ENCODE measurements around the gene NDFIP1. TPM values are rescaled to one million over a fixed set of nuclear protein-coding genes. Genes with fewer than 3 reads are reported as not detected.

The NDFIP1 gene
- total RNA-seq, 4 donors from 2014 or later: 53.2 to 124 (median 89.0) TPM

DNA sequence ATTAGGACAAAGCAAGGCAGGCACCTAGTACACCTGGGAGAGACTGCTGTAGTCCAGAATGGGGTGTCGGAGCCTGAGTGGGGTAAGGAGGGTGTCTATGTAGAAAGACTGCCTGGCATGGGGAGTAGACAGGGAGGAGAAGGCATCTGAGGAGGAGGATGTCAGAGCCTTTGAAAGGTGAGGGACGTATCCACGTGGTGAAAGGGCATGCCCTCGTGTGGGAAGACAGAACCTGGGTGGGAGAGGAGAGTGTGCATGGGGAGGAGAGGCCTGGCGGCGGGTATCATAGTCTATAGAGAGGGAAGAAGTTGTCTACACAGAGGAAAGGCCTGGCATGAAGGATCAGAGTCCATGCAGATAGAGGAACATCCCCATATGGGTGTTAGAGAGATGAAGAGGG lies 91.8 kb downstream of the NDFIP1 start:
- H3K27me3 ChIP-seq: no peaks in the 10 kb centered on the region
- no peak overlapping the region for H3K4me3 ChIP-seq
- no peak for DNase-seq
- no peak overlapping the region for H3K27ac ChIP-seq
- TF ChIP-seq, protein P1, sequence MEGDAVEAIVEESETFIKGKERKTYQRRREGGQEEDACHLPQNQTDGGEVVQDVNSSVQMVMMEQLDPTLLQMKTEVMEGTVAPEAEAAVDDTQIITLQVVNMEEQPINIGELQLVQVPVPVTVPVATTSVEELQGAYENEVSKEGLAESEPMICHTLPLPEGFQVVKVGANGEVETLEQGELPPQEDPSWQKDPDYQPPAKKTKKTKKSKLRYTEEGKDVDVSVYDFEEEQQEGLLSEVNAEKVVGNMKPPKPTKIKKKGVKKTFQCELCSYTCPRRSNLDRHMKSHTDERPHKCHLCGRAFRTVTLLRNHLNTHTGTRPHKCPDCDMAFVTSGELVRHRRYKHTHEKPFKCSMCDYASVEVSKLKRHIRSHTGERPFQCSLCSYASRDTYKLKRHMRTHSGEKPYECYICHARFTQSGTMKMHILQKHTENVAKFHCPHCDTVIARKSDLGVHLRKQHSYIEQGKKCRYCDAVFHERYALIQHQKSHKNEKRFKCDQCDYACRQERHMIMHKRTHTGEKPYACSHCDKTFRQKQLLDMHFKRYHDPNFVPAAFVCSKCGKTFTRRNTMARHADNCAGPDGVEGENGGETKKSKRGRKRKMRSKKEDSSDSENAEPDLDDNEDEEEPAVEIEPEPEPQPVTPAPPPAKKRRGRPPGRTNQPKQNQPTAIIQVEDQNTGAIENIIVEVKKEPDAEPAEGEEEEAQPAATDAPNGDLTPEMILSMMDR (IDR thresholded peaks at IDR 0.05): no peak
- no peak for TF ChIP-seq POLR2A (IDR thresholded peaks at IDR 0.05)
- no peaks in the 10 kb centered on the region for H3K36me3 ChIP-seq
- H3K9me3 ChIP-seq: no peaks in the 10 kb centered on the region
- H3K4me1 ChIP-seq: no peaks in the 10 kb centered on the region
- intact Hi-C loops (cut with DNase I; ENCODE audit: low total_unique reads): no loop called here

DNA sequence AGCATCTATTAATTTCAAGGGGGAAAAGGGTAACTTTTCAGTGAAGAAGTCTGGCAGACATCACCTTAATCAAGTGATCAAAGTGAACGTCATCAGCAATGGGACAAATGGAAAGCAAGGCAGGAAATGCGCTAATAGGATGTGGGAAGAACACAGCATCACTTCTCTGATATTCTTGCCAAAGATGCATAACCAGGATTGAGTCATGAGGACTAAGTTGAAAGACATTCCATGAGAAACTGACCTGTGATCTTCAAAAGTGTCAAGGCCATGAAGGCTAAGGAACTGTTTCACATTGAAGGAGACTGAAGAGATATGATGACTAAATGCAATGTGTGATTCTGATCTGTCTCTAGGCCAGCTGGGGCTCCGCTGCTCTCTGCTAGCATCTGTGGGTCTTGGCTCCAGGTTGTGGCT lies 92.9 kb downstream of the NDFIP1 start:
- Histone ChIP-seq H3K9me3 (no peaks in the 10 kb centered on the region), H3K4me3 (no peak overlapping the region), H3K27me3 (no peaks in the 10 kb centered on the region), H3K36me3 (no peaks in the 10 kb centered on the region), H3K4me1 (no peaks in the 10 kb centered on the region), H3K27ac (no peak overlapping the region)
- no peak for DNase-seq
- intact Hi-C loops (cut with DNase I; ENCODE audit: low total_unique reads): no loop called here
- no peak for TF ChIP-seq POLR2A (IDR thresholded peaks at IDR 0.05)
- TF ChIP-seq, protein P1 (IDR thresholded peaks at IDR 0.05): no peak

DNA sequence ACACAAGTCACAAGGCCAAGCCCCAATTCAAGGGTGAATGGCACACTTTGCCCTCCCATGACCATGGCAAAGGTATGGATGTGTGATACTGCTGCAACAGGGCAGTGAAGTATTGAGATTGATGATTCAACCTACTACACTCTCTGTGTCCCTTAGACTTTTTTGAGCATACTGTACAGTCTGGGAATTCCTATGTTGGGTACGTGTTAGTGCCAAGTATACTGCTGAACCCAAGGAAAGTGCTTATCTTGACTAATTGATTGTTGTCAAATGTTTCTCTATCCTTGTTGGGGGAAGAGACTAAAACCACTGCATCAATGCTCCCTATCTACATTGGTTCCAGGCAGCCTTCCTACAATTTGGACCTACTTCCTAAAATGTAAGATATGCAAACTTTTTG lies 93.7 kb downstream of the NDFIP1 start:
- TF ChIP-seq, protein P1 (IDR thresholded peaks at IDR 0.05): no peak
- TF ChIP-seq POLR2A (IDR thresholded peaks at IDR 0.05): no peak
- DNase-seq: no peak
- H3K27ac ChIP-seq: no peak overlapping the region
- no peaks in the 10 kb centered on the region for H3K36me3 ChIP-seq
- intact Hi-C loops (cut with DNase I; ENCODE audit: low total_unique reads): no loop called here
- no peaks in the 10 kb centered on the region for H3K27me3 ChIP-seq
- no peak overlapping the region for H3K4me3 ChIP-seq
- no peaks in the 10 kb centered on the region for H3K9me3 ChIP-seq
- no peaks in the 10 kb centered on the region for H3K4me1 ChIP-seq

Other genes starting within 250 kb of the NDFIP1 start
- gene PCDH1, start 230.4 kb upstream of the NDFIP1 start, total RNA-seq: 10 to 100 TPM; 29.2 to 46.7 (median 31.5) TPM
- gene DELE1, start 184.9 kb upstream of the NDFIP1 start, total RNA-seq: 100 to 1,000 TPM in 1 of 4 donors, 10 to 100 TPM in 3; 24.7 to 102 (median 45.8) TPM
- gene PCDH12, start 150.6 kb upstream of the NDFIP1 start, total RNA-seq: 10 to 100 TPM in 1 of 4 donors, 1 to 10 TPM in 3; 1.3 to 43.6 (median 3.6) TPM
- 10 to 100 TPM; 20.3 to 70.2 (median 46.7) TPM for gene RNF14, start 139.7 kb upstream of the NDFIP1 start, total RNA-seq
- gene GNPDA1, start 95.8 kb upstream of the NDFIP1 start, total RNA-seq: 100 to 1,000 TPM in 1 of 4 donors, 10 to 100 TPM in 3; 13.2 to 106 (median 56.1) TPM
- gene SPRY4, start 216.2 kb downstream of the NDFIP1 start, total RNA-seq: 10 to 100 TPM in 3 of 4 donors, 1 to 10 TPM in 1; 3.1 to 14.3 (median 12.1) TPM

Measured in uterus (tissue), 4 donors.